Activated T-cell treated with anti-CD3 and anti-CD28 coated beads for 4 hours (primary cell): ENCODE data around the gene ROR2.

Experiments used
- DNase-seq: peaks from one replicate; pipeline ENCODE4 v3.0.0-alpha.2; 2020

The ROR2 gene

GRCh38 chr9:91948101-91948596, 1.9 kb downstream of the ROR2 start:
- DNase-seq, result no peak

- DNase-seq, result no peak
Observed at GRCh38 chr9:91946653-91947488, 3.2 kb downstream of the ROR2 start.

- DNase-seq, result no peak
Observed at GRCh38 chr9:91946196-91946595, 3.8 kb downstream of the ROR2 start.

- DNase-seq, result no peak
Observed at GRCh38 chr9:91945277-91946085, 4.5 kb downstream of the ROR2 start.

GRCh38 chr9:91944711-91945110, 5.3 kb downstream of the ROR2 start:
- no peak for DNase-seq

GRCh38 chr9:91943478-91944470, 6.3 kb downstream of the ROR2 start:
- no peak for DNase-seq

- no peak for DNase-seq
Observed at GRCh38 chr9:91942201-91942600, 7.8 kb downstream of the ROR2 start.

- DNase-seq, result no peak
Observed at GRCh38 chr9:91939978-91940377, 10.1 kb downstream of the ROR2 start.

GRCh38 chr9:91937727-91938126, 12.3 kb downstream of the ROR2 start:
- DNase-seq, result no peak

- DNase-seq, result no peak
Observed at GRCh38 chr9:91937056-91937455, 13.0 kb downstream of the ROR2 start.

GRCh38 chr9:91935805-91936514, 14.1 kb downstream of the ROR2 start:
- DNase-seq, result no peak

- no peak for DNase-seq
Observed at GRCh38 chr9:91935066-91935749, 14.8 kb downstream of the ROR2 start.

- DNase-seq, result no peak
Observed at GRCh38 chr9:91934654-91935053, 15.4 kb downstream of the ROR2 start.

GRCh38 chr9:91933556-91934352, 16.3 kb downstream of the ROR2 start:
- DNase-seq, result no peak

- no peak for DNase-seq
Observed at GRCh38 chr9:91930475-91930874, 19.6 kb downstream of the ROR2 start.

- DNase-seq, result no peak
Observed at GRCh38 chr9:91929331-91929730, 20.7 kb downstream of the ROR2 start.

GRCh38 chr9:91927922-91928510, 22.0 kb downstream of the ROR2 start:
- no peak for DNase-seq

GRCh38 chr9:91924090-91924489, 25.9 kb downstream of the ROR2 start:
- no peak for DNase-seq

GRCh38 chr9:91923145-91923544, 26.9 kb downstream of the ROR2 start:
- no peak for DNase-seq

GRCh38 chr9:91921371-91921770, 28.7 kb downstream of the ROR2 start:
- no peak for DNase-seq
